Endometrium (tissue), 2 donors: ENCODE measurements around the gene ASIC1.
"Not testable (repeated sequence)": the region's sequence is repeated elsewhere in the genome, so short reads cannot be mapped to it uniquely, and the experiment has no call there.

Experiments used
- FAIRE-seq: peaks from 2 replicates; lab custom pipeline; 2012; peaks lifted over from hg19 to GRCh38; lab: Jason Lieb, UNC
- donor health status: control.
- donor health status: control.

ASIC1 gene

GRCh38 chr12:50057000-50057841 lies at the start of gene ASIC1:
ASIC1 (plus strand) TSS chr12:50057596; CDS start chr12:50058767, 1,171 bp downstream.
- FAIRE-seq: no peak

DNA sequence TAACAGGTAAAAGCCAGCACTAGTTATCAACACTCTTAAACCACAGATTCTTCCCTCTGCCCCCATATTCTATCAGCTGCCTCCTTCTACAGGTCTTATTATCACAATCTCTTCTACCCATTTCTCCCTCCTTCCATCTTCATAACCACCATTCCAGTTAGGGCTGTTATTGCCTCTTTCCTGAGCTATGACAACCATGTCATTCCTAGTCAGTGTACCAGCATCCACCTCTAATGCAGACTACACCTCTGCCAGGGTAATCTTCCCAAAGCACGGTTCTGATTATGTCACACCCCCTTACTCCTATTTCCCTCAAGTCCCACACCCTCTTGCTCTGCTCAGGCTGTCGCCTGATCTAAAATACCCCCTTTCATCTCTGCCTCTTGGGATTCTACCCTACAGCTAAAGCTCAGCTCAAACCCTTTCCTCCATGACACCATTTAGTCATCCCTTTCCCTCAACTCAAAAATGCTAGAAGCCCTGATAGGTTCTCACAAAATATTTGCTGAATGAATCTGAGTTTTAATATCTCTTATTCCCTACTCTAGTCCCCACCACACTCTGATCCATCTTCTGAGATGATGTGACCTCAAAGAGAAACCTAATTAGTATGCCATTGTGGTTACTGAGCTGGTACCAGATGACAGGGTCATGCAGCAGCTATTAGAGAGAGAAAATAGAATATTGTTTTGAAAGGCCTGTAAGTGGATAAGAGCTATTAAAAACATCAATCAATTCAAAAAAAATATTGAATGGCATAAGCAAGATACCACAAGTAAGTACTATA lies 43.8 kb upstream of the ASIC1 start:
- FAIRE-seq: no peak

- FAIRE-seq: no peak
Measured at GRCh38 chr12:50014342-50014741, 43.1 kb upstream of the ASIC1 start.

DNA sequence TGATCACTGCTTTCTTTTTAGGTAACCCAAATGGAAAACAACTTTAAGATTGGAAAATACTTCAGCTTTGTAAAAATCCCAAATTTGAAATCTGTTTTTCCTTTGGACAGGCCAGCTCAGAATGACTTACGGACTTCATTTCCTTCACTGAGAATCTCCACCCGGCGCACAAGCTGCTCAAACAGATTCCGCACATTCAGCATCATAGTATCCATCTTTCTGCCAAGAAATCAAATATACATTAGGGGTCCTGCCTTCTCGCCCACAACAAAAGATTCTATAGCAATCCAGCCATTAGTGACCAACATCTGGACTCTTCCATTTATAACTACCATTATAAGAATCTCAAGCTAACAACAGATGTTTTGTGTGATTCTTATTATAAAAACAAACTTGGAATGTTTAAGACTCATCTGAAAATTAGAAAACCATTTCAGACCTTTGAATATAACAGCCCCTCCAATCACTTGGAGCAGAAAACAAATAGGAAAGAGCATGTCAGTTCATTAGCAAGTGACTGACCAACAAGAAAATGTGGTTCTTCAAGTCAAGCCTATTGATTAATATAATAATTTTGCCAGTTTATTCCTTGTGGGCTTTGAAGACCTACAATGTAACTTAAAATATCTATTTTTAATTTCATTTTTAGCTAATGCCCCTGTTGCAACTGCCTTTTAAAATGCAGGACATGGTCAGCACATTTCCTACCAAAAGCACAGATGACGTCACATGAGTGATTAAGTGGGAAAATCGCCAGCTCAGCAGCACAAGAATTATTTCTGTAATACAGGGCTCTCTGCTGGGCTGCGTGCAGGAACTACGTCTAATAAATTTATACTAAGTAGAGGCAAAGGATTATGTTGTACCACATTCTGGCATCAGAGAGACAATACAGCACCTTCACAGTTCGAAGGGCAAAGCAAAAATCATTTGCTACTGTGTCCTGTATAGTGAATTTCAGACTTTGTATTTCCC lies 40.6 kb upstream of the ASIC1 start:
- no peak for FAIRE-seq

DNA sequence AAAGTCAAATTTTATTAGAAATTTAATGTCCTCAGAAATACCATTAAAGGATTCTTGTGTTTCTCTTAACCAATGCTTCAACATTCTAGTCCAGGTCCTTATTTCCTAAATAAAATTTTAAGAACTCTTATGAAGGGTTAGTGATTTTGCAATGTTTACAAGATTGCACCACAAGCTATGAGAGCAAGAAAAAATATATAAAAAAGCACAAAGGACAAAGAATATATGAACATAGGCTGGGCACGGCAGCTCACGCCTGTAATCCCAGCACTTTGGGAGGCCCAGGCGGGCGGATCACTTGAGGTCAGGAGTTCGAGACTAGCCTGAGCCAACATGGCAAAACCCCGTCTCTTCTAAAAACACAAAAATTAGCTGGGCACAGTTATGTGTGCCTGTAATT lies 39.8 kb upstream of the ASIC1 start:
- FAIRE-seq: peak; percentile 90

DNA sequence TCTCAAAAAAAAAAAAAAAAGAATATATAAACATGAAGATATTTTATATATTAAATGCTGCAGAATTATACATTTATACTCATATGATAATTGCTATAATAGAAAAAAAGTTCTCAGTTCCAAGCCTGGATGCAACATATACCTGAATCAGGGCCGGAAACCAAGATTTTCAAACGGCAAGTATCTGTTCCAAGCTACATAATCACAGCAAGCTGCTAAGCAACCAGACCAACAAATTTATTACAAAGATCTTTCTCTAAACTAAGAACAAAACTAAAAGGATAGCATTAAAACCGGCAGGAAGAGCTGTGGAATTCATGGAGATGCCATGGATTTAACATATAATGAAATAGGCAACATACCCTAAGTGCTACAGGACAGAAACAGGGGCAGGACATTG lies 39.2 kb upstream of the ASIC1 start:
- FAIRE-seq: no peak

- no peak for FAIRE-seq
Measured at GRCh38 chr12:50018968-50019367, 38.4 kb upstream of the ASIC1 start.

DNA sequence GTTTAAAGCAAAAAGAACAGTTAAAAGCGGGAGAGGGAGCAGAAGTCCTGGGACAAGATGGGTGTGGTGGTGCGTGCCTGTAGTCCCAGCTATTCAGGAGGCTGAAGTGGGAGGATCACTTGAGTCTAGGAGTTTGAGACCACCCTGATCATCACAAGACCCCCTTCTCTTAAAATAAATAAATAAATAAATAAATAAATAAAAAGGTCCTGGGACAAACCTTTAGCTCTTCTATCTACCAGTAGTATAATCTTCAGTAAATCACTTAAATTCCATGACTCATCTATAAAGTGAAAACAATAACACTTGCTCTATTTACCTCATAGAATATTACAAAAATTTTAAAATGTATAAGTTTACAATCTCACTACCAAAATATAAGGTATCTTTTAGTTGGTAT lies 37.9 kb upstream of the ASIC1 start:
- FAIRE-seq: no peak

GRCh38 chr12:50021031-50021430 lies 36.4 kb upstream of the ASIC1 start:
- peak; percentile 4 for FAIRE-seq

- no peak for FAIRE-seq
Measured at GRCh38 chr12:50022903-50023302, 34.5 kb upstream of the ASIC1 start.

DNA sequence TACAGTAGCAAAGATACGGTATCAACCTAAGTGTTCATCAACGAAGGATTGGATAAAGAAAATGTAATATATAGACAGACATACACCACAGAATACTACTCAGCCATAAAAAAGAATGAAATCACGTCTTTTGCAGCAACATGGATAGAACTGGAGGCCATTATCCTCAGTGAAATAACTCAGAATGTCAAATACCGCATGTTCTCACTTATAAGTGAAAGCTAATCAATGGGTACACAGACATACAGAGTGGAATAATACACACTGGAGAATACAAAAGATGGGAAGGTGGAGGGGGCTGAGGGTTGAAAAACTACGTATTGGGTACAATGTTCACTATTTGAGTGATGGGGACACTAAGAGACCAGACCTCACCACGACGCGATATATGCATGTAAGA lies 33.2 kb upstream of the ASIC1 start:
- FAIRE-seq: no peak

- FAIRE-seq: no peak
Measured at GRCh38 chr12:50024805-50025186, 32.6 kb upstream of the ASIC1 start.

- FAIRE-seq: peak; percentile 98
Measured at GRCh38 chr12:50025187-50026059, 32.0 kb upstream of the ASIC1 start, which contains the start of gene RACGAP1. RACGAP1 (minus strand) TSS chr12:50025494; CDS start chr12:50016715, 8,779 bp downstream.

- FAIRE-seq: no peak
Measured at GRCh38 chr12:50026691-50027090, 30.7 kb upstream of the ASIC1 start.

DNA sequence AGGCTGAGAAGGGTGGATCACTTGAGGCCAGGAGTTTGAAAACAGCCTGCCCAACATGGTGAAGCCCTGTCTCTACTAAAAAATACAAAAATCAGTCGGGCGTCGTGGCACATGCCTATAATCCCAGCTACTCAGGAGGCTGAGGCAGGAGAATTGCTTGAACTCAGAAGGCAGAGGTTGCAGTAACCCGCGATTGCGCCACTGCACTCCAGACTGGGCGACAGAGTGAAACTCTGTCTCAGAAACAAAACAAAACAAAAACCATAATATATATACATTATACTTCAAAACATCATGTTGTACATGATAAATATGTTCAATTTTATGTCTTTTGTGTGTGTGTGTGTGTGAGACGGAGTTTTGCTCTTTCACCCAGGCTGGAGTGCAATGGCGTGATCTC lies 26.9 kb upstream of the ASIC1 start:
- not testable (repeated sequence) for FAIRE-seq

DNA sequence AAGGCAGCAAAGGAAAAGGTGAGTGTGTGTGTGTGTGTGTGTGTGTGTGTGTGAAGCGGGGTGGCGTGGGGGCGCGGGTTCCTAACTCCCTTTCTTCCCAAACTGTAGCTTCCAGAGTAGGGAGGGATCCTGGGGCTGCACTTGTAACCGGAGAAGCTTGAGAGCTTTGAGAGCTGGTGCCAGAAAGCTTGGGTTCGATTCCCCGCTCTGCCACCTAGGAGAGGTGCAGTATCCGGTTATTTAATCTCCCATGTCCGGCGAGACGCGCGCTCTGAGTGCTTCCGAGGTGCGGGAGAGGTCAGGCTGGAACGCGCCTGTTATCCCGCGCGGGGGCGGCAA lies 24.9 kb upstream of the ASIC1 start:
- no peak for FAIRE-seq

DNA sequence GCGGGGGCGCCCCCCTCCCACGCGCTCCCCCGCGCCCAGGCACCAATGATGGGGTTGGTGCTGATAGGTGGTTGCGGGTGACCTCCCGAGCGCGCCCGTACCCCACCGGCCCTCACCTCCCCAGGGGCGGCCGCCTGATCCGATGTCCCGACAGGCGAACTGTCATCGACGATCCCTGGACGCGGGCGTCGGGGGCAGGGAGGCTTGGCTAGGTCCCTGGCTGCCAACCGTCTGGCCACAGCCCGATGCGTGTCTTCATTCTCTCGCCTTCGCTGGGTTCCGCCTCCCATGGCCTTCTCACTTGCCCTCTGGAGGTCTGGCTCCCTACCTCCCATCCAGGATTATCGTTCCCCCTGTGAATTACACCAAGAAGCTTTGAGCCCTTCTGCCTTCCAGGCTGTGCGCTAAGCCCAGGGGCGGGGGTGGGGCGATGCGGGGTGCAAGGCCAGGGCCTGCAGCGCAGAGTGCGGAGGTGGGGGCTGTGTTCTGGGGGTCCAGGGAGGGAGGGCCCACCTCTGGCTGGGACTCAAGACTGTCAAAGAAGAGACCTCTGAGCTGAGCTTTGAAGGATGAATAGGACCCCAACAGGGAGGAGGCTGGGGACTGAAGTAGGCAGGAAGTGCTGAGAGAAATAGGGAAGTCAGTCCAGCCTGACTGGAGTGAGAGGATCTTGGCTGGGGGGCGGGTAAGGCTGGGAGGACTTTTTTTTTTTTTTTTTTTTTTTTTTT lies 24.4 kb upstream of the ASIC1 start:
- no peak for FAIRE-seq

GRCh38 chr12:50038336-50038735 lies 19.1 kb upstream of the ASIC1 start:
- no peak for FAIRE-seq

DNA sequence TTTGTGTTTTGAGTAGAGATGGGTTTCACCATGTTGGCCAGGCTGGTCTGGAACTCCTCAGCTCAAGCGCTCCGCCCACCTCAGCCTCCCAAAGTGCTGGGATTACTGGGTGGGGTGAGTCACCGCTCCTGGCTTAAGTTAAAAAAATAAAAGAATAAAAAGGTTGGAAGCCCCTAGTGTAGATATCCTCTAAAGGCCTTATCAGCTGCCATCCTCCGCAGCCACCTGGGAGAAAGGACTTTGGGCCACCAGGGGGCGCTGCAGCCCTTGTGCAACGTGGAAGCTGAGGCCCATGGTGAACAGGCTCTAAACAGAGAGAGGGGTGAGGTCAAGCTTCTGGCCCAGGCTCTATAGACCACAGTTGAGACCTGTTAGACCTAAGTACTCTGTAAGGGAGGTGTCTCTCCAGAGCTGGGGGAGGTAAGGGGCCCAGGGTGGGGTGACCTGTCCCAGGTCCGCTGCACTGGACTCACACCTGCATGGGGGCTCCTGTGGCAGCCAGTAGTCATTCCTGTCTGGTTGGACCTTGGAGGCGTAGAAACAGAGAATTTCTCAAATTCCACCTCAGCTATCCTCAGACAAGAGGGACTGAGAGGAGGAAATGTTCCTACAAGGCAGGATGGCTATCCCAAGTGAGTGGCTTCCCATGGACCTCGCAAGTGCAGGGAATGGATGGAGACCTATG lies 18.1 kb upstream of the ASIC1 start:
- FAIRE-seq: no peak

DNA sequence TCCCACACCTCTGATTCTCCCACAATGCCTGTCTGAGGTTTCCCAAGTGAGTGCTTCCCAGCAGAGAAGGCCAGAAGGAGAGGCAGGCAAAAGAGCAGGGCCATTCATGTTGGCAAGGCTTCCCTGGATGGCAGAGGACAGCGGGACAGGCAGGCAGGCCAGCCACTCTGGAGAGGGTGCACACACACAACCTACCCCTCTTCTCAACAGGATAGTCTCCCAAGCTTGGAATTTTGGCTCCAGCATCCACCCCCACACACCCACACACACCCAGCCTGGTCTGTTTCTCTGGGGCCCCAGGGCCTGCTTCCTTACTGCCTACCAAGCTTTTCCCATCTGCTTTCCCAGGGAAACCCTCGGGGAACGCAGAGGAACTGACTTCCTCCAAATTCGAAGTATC lies 16.7 kb upstream of the ASIC1 start:
- no peak for FAIRE-seq
